Measurements from ENCODE around the gene MRPL55.

The MRPL55 gene

DNA sequence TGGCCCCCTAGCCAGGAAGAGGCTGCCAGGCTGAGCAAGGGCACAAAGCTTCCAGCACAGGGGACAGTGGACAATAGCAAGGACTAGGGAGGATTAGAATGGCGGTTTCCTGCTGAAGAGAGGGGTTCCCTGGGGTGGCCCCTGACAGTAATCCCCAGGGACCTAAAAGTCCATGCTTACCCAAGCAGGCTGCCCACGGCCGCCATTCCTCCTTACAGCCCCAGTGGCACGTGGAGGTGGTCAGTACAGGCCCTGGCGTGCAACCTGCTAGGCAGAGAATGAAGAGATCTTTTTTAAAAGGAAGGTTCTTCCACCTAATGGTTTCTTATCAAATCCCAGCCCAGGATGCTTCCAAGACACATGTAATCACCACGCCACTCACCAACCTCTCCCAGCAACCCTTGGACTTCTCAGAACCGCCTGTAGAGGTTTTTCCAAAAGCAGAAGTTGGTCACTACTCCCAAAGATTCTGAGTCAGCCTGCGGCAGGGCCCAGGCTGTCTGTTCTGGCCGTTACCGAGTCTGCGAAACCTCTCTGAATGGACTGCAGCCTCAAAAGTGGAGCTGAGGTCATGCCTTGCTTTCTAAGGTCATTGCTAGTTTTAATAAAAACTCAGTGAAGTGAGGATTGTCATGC, 926 bp downstream of the MRPL55 start:
- no peak for DNase-seq (ENCODE audit: low read depth in 1 of 2, low spot score in 1 of 2)
- TF ChIP-seq, protein P1, sequence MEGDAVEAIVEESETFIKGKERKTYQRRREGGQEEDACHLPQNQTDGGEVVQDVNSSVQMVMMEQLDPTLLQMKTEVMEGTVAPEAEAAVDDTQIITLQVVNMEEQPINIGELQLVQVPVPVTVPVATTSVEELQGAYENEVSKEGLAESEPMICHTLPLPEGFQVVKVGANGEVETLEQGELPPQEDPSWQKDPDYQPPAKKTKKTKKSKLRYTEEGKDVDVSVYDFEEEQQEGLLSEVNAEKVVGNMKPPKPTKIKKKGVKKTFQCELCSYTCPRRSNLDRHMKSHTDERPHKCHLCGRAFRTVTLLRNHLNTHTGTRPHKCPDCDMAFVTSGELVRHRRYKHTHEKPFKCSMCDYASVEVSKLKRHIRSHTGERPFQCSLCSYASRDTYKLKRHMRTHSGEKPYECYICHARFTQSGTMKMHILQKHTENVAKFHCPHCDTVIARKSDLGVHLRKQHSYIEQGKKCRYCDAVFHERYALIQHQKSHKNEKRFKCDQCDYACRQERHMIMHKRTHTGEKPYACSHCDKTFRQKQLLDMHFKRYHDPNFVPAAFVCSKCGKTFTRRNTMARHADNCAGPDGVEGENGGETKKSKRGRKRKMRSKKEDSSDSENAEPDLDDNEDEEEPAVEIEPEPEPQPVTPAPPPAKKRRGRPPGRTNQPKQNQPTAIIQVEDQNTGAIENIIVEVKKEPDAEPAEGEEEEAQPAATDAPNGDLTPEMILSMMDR (IDR thresholded peaks at IDR 0.05; ENCODE audit: insufficient read depth, low read length): no peak
- TF ChIP-seq REST (IDR thresholded peaks at IDR 0.05; ENCODE audit: insufficient replicate concordance, low read depth) (no peak), SPI1 (IDR thresholded peaks at IDR 0.05; ENCODE audit: borderline replicate concordance, low read depth) (no peak), POLR2AphosphoS5 (IDR thresholded peaks at IDR 0.05; ENCODE audit: low read depth) (no peak; the same call in 1 of the 2 replicates), GABPA (IDR thresholded peaks at IDR 0.05; ENCODE audit: low read depth) (no peak)
- Histone ChIP-seq H3K4me3 (replicated peaks; ENCODE audit: insufficient read depth, low read length) (peak overlapping the region; percentile 89), H3K27ac (replicated peaks) (peak overlapping the region; percentile 80), H3K27me3 (ENCODE audit: insufficient read depth, poor library complexity, severe bottlenecking) (no peaks in the 10 kb centered on the region)

DNA sequence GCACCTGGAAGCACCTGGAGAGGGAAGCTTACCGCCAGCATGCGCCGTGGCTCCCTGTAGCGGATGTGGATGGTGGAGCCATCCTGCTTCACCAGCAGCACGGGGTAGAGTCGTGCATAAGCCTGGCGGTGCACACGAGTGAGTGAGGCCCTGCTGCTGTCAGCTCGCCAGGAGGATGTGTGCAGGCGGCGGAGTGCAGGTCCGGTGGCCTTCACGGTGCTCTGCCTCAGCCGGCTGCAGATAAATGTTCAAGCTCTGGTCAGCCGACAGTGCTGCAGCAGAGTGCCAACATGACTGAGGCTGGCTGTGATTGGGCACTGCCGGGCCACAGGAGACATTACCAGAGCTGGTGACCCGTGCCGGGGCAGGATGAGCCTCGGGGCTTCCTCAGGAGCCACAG, 1.5 kb downstream of the MRPL55 start:
- Histone ChIP-seq H3K27ac (replicated peaks) (no peak overlapping the region), H3K27me3 (ENCODE audit: insufficient read depth, poor library complexity, severe bottlenecking) (no peaks in the 10 kb centered on the region), H3K4me3 (replicated peaks; ENCODE audit: insufficient read depth, low read length) (no peak overlapping the region)
- TF ChIP-seq REST (IDR thresholded peaks at IDR 0.05; ENCODE audit: insufficient replicate concordance, low read depth) (no peak), GABPA (IDR thresholded peaks at IDR 0.05; ENCODE audit: low read depth) (no peak)
- TF ChIP-seq, protein P1 (IDR thresholded peaks at IDR 0.05; ENCODE audit: insufficient read depth, low read length): no peak
- no peak for DNase-seq (ENCODE audit: low read depth in 1 of 2, low spot score in 1 of 2)

DNA sequence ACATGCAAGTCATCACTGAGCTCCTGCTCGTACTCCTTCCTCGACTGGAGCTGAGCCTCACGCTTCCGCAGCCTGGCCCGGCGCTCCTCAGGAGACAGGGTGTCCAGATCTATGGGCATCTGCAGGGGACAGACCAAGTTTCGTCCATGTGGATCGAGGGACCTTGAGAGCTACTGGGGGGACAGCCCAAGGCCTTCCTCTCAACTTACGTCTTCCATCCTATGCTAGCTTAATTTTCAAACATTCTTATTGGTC, 2.4 kb downstream of the MRPL55 start:
- H3K4me3 ChIP-seq (replicated peaks; ENCODE audit: insufficient read depth, low read length): no peak overlapping the region
- H3K27me3 ChIP-seq (ENCODE audit: insufficient read depth, poor library complexity, severe bottlenecking): no peaks in the 10 kb centered on the region
- no peak for DNase-seq (ENCODE audit: low read depth in 1 of 2, low spot score in 1 of 2)
- TF ChIP-seq GABPA (IDR thresholded peaks at IDR 0.05; ENCODE audit: low read depth) (no peak), SPI1 (IDR thresholded peaks at IDR 0.05; ENCODE audit: borderline replicate concordance, low read depth) (no peak)
- TF ChIP-seq, protein P1 (IDR thresholded peaks at IDR 0.05; ENCODE audit: insufficient read depth, low read length): no peak
- H3K27ac ChIP-seq (replicated peaks): no peak overlapping the region
